IPS-18c (cell line): ENCODE measurements around the gene FAM219A.
"Not testable (repeated sequence)": the region's sequence is repeated elsewhere in the genome, so short reads cannot be mapped to it uniquely, and the experiment has no call there.

Source experiments
- H3K4me3 ChIP-seq: 2 replicates; pipeline ENCODE4 v1.7.0; 2013; ENCODE audit warnings: low read depth, mild to moderate bottlenecking, low read length, moderate library complexity; ENCODE audit not compliant: insufficient read depth
- H3K9me3 ChIP-seq: one replicate; pipeline ENCODE4 v1.6.1; 2013; ENCODE audit warnings: mild to moderate bottlenecking, low read length, moderate library complexity; ENCODE audit not compliant: control insufficient read depth, insufficient read depth

Gene FAM219A

DNA sequence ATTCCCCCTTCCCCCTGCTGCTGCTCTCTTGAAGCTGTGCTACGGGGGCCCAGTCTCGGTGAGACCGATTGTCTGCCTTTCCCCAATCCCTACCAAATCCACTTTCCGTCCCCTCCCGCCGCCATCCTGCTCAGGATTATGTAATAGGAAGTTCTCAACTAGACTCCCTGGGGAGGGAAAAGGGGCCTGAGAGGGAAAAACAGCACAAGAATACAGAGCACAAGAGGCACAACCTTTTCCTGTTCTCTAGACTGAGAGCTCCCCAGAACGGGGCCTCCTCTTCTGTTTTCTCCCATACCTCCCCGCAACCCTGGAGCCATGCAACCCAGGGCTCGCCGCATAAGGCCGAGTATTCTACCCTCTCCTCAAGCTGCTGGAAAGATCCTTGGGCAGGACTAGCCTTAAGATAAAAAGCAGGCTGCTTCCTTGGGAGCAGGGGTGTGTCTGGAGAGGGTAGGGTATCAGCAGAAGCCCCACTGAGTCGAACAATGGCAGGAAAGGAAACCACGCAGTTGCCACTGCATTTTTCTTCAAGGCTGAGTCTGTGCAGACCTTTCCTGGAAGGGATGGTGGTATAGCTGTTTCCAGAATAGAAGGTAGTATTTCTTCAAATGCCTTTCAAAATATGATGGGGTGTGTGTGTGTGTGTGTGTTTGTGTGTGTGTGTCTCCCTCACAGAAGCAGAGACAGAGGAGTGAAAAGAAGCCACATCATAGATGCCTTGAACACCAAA lies 94.6 kb downstream of the FAM219A start:
- peaks cover 2% of the 10 kb centered on the region for H3K9me3 ChIP-seq
- H3K4me3 ChIP-seq: peak overlapping the region; percentile 1; the same call in 1 of the 2 replicates

DNA sequence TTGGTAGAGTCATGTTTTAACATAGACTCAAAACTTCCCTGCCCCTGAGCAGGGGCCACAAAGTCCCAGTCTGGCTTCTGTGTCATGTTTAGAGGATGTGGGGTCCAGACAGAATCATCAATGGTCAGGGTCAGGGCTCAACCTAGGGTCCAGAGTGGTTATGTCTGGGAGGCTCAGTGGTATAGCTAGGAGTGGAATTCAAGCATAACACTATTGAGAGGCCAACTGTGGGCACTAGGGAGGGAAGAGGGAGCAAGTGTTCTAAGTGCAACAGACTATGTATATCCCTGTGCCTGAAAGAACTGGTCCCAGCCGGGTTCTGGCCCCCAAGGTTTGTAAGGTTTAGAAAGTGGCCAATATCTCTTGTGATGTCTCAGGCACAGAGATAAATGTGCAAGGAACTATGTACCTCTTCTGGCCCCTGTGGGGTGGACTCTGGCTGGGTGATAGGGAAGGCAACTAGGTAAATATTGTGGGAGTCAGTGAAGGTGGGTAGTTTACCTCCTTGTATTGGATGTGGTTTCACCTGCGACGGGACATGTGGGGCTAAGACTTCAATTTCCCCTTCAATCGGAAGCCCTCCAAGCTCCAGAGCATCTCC lies 95.7 kb downstream of the FAM219A start:
- no peak overlapping the region for H3K4me3 ChIP-seq

DNA sequence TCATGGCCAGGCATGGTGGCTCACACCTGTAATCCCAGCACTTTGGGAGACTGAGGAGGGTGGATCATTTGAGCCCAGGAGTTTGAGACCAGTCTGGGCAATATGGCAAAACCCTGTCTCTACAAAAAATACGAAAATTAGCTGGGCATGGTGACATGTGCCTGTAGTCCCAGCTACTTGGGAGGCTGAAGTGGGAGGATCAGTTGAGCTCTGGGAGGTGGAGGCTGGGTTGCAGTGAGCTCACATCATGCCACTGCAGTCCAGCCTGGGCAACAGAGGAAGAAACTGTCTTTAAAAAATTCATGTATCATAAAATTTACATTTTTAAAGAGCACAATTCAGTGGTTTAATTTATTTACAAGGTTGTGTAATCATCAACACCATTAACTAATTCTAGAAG lies 105.4 kb downstream of the FAM219A start:
- not testable (repeated sequence) for H3K4me3 ChIP-seq

More for the DNA sequence above, 95.7 kb downstream of the FAM219A start:
- peaks cover 2% of the 10 kb centered on the region for H3K9me3 ChIP-seq

DNA sequence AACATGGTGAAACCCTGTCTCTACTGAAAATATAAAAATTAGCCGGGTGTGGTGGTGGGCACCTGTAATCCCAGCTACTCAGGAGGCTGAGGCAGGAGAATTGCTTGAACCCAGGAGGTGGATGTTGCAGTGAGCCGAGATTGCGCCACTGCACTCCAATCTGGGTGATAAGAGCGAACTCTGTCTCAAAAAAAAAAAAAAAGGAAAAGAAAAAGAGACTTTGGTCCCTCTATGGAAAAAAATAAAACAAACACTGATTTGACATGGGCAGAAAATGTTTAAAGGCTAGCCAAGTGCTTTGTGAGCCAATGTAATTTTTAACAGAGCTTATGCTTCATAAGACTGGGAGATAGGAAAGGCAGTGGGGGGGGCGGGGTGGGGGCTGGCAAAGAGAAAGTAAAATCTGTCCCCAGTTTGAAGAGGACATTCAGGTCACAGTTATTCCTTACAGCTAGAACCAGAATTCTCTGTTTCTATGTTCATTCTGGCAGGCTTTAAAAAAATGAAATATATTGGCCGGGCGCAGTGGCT lies 106.2 kb downstream of the FAM219A start:
- H3K4me3 ChIP-seq, H3K9me3 ChIP-seq: not testable (repeated sequence)

More for the DNA sequence above, 105.4 kb downstream of the FAM219A start:
- not testable (repeated sequence) for H3K9me3 ChIP-seq

DNA sequence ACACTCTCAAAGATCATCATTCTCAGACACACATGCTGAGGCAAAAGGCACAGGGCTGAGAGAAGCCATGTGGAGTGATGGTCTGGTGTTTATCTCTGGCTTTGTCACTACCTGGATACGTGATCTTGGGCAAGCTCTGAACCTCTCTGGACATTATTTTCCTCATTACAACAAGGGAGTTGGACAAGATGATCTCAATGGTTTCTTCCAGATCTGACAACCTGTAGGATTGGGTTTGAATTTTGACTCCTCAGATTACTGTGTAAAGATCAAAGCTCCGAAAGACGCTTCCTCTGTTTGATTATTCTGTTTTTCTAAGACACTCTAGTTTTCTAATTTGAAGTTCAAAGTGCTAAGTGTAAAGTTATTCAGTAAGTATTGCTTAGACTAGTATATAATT lies 109.0 kb downstream of the FAM219A start:
- Histone ChIP-seq H3K9me3 (no peaks in the 10 kb centered on the region), H3K4me3 (no peak overlapping the region)
